ENCODE measurements around the gene FBXO28. TPM values are rescaled to one million over a fixed set of nuclear protein-coding genes. Genes with fewer than 3 reads are reported as not detected.

Gene FBXO28
- total RNA-seq, 2 donors from 2014 or later: 26.2 to 29.5 TPM

DNA sequence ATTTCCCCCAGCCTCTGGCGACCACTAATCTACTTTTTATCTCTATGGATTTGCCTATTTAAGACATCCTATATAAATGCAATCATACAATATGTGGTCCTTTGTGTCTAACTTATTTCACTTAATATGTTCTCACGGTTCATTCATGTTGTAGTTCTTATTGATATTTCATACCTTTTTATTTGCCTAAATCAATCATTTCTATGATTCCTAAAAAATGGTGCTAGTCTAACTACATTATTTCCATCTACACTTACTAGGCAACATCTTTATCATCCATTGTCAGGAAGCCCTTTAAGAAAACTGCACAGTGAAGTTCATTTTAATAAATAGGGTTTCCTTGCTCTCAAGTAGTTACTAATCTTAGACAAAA lies 380 bp upstream of the FBXO28 start:
- Mint-ChIP-seq H3K4me1 (peaks cover 13% of the 10 kb centered on the region), H3K36me3 (ENCODE audit: low read depth) (peaks cover 5% of the 10 kb centered on the region), H3K27me3 (peaks cover 3% of the 10 kb centered on the region), H3K27ac (peak overlapping the region; percentile 94), H3K4me3 (peak overlapping the region; percentile 92), H3K9me3 (no peaks in the 10 kb centered on the region)
- ATAC-seq (replicated peaks): no peak

DNA sequence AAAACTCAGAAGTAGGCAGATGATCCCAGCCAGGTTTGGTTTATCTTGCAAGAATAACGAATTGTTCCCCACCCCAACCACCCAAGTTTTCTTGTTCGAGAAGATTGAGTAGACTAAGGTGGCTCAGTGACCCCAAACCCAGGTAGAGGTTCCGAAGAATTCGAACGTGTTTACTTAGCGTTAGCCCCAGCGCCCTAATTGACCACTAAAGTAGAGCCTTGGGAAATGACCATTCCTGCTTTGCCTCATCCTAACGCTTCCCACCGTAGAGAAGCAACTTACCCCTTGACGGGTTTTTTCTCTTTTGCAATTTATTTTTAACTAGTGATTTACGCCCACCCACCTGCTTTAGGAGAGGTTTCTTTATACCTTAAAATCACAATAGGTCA lies 870 bp downstream of the FBXO28 start:
- no peak for ATAC-seq (replicated peaks)
- Mint-ChIP-seq H3K4me1 (peaks cover 19% of the 10 kb centered on the region), H3K36me3 (ENCODE audit: low read depth) (peaks cover 16% of the 10 kb centered on the region), H3K27ac (peak overlapping the region; percentile 94), H3K4me3 (peak overlapping the region; percentile 92), H3K9me3 (no peaks in the 10 kb centered on the region), H3K27me3 (peaks cover 3% of the 10 kb centered on the region)

- no peak overlapping the region for H3K27ac Mint-ChIP-seq
- no peaks in the 10 kb centered on the region for H3K9me3 Mint-ChIP-seq
- H3K36me3 Mint-ChIP-seq (ENCODE audit: low read depth): peaks cover 26% of the 10 kb centered on the region
- peak overlapping the region; percentile 92 for H3K4me3 Mint-ChIP-seq
- peak; percentile 34 for ATAC-seq (replicated peaks)
- peaks cover 19% of the 10 kb centered on the region for H3K4me1 Mint-ChIP-seq
- H3K27me3 Mint-ChIP-seq: peaks cover 2% of the 10 kb centered on the region
These were observed 2.2 kb downstream of the FBXO28 start for GRCh38 chr1:224116131-224116530.

DNA sequence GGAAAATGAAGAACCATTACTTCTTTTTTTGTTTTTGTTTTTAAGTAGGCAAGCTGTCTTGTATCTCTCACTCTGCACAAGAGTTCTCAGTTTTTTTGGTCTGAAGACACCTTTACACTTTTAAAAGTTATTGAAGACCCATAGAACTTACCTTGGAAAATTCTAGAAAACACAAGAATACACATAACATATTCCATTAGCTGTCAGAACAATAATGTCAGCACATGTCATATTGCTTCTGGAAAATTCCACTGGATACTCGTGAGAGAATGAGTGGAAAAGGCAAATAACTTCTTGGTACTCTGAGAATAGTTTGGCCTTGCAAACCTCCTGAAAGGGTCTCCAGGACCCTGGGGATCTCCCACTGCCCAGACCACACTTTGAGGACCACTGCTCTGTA lies 4.8 kb downstream of the FBXO28 start:
- peaks cover 15% of the 10 kb centered on the region for H3K4me1 Mint-ChIP-seq
- no peaks in the 10 kb centered on the region for H3K27me3 Mint-ChIP-seq
- no peak for ATAC-seq (replicated peaks)
- H3K9me3 Mint-ChIP-seq: no peaks in the 10 kb centered on the region
- peaks cover 38% of the 10 kb centered on the region for H3K36me3 Mint-ChIP-seq (ENCODE audit: low read depth)
- H3K4me3 Mint-ChIP-seq: no peak overlapping the region
- H3K27ac Mint-ChIP-seq: no peak overlapping the region

- peaks cover 16% of the 10 kb centered on the region for H3K4me1 Mint-ChIP-seq
- ATAC-seq (replicated peaks): no peak
- H3K36me3 Mint-ChIP-seq (ENCODE audit: low read depth): peaks cover 59% of the 10 kb centered on the region
- H3K4me3 Mint-ChIP-seq: no peak overlapping the region
- no peaks in the 10 kb centered on the region for H3K9me3 Mint-ChIP-seq
- H3K27ac Mint-ChIP-seq: no peak overlapping the region
- H3K27me3 Mint-ChIP-seq: no peaks in the 10 kb centered on the region
These were observed 9.2 kb downstream of the FBXO28 start for GRCh38 chr1:224123136-224123535.

DNA sequence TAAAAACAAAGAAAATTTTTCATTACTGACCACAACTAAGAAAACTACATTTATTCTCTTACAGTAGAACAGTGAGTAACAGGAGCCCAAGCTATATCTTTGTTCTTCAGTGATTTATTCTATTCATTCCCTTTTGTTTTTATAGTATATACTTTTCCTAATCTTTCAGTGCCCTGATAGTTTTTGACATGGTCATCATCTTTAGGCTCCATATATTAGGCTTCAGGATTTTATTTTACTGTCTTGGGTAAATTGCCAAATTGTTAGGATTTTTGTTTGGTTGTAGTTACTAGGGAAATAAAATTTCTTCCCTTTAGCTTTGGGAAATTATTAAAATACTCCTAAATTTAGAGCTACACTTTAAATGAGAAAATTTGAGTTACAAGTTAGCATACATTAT lies 10.3 kb downstream of the FBXO28 start:
- no peaks in the 10 kb centered on the region for H3K9me3 Mint-ChIP-seq
- no peak overlapping the region for H3K4me3 Mint-ChIP-seq
- H3K36me3 Mint-ChIP-seq (ENCODE audit: low read depth): peaks cover 50% of the 10 kb centered on the region
- no peaks in the 10 kb centered on the region for H3K27me3 Mint-ChIP-seq
- ATAC-seq (replicated peaks): no peak
- no peak overlapping the region for H3K27ac Mint-ChIP-seq
- H3K4me1 Mint-ChIP-seq: peaks cover 15% of the 10 kb centered on the region

DNA sequence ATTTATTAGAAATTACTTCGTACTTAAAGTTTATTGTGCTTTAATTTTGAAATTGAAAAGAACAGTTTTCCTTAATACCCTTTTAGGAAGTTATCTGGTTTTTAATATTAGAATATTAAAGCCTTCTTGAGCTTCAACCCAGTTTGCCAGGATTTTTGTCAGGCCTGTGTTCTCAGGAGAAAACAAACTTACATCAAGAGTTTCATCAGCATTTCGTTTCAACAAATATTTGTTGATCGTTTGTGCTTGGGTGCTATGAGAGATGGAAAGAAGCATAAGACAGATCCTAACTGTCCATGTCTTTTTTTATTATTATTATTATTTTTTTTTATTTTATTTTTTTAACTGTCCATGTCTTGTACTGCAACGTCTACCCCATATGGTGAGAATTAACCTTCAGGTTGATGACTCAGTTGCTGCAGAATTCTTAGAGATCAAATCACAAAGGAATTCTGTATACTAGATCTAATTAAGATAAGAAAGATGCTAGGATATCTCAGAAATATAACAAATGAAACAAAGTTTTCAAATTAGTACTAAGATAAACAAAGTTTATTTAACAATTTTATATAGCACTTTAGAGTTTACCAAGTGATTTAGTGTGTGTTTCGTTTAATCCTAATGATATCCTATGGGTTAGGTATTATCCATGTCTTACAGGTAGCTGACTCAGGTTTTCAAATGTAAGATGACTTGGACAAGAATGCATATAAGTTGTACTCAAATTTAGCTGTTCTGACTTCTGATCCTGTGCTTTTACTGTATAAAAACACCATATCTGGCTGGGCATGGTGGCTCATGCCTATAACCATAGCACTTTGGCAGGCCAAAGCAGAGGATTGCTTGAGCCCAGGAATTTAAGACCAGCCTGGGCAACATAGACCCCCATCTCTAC lies 14.3 kb downstream of the FBXO28 start:
- peaks cover 10% of the 10 kb centered on the region for H3K4me1 Mint-ChIP-seq
- H3K27me3 Mint-ChIP-seq: no peaks in the 10 kb centered on the region
- ATAC-seq (replicated peaks): no peak
- no peaks in the 10 kb centered on the region for H3K9me3 Mint-ChIP-seq
- no peak overlapping the region for H3K4me3 Mint-ChIP-seq
- no peak overlapping the region for H3K27ac Mint-ChIP-seq
- H3K36me3 Mint-ChIP-seq (ENCODE audit: low read depth): peaks cover 60% of the 10 kb centered on the region

DNA sequence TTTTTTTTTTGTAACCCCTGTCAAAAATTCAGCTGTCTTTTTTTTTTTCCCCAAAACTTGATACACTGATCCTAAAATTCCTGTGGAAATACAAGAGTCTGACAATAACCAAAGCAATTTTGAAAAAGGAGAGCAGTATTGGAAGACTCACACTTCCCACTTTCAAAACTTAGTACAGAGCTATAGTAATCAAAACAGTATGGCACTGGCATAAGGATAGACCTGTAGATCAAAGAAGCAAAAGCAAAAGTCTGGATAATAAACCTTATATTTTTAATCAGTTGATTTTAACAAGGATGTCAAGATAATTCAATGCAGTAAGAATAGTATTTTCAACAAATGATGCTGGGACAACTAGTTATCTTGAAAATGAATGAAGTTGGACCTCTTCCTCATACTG lies 17.3 kb downstream of the FBXO28 start:
- no peak overlapping the region for H3K27ac Mint-ChIP-seq
- H3K4me1 Mint-ChIP-seq: no peaks in the 10 kb centered on the region
- no peaks in the 10 kb centered on the region for H3K27me3 Mint-ChIP-seq
- H3K4me3 Mint-ChIP-seq: no peak overlapping the region
- no peaks in the 10 kb centered on the region for H3K9me3 Mint-ChIP-seq
- H3K36me3 Mint-ChIP-seq (ENCODE audit: low read depth): peaks cover 69% of the 10 kb centered on the region
- no peak for ATAC-seq (replicated peaks)

DNA sequence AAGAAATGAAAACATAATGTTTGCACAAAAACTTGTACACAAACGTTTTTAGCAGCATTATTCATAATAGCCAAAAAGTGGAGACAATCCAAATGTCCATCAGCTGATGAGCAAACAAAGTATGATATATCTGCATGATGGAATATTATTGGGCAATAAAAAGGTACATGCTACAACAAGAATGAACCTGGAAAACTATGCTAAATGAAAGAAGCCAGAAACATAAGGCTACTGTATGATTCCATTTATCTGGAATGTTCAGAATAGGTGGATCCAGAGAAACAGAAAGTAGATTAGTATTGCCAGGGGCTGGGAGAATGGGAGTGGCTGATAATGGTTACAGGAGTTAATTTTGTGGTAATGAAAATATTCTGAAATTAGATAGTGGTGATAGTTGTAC lies 19.0 kb downstream of the FBXO28 start:
- no peak overlapping the region for H3K4me3 Mint-ChIP-seq
- no peaks in the 10 kb centered on the region for H3K27me3 Mint-ChIP-seq
- H3K9me3 Mint-ChIP-seq: no peaks in the 10 kb centered on the region
- H3K36me3 Mint-ChIP-seq (ENCODE audit: low read depth): peaks cover 68% of the 10 kb centered on the region
- H3K4me1 Mint-ChIP-seq: no peaks in the 10 kb centered on the region
- H3K27ac Mint-ChIP-seq: no peak overlapping the region
- ATAC-seq (replicated peaks): no peak

GRCh38 chr1:224133741-224134299 lies 19.9 kb downstream of the FBXO28 start:
- Mint-ChIP-seq H3K9me3 (no peaks in the 10 kb centered on the region), H3K36me3 (ENCODE audit: low read depth) (peaks cover 75% of the 10 kb centered on the region)
- ATAC-seq (replicated peaks): no peak

GRCh38 chr1:224137518-224137917 lies 23.6 kb downstream of the FBXO28 start:
- Mint-ChIP-seq H3K9me3 (no peaks in the 10 kb centered on the region), H3K4me3 (no peak overlapping the region), H3K4me1 (no peaks in the 10 kb centered on the region), H3K27me3 (no peaks in the 10 kb centered on the region), H3K36me3 (ENCODE audit: low read depth) (peaks cover 66% of the 10 kb centered on the region), H3K27ac (no peak overlapping the region)
- ATAC-seq (replicated peaks): no peak

More at GRCh38 chr1:224133741-224134299, 19.9 kb downstream of the FBXO28 start:
- no peak overlapping the region for H3K27ac Mint-ChIP-seq
- no peaks in the 10 kb centered on the region for H3K4me1 Mint-ChIP-seq
- H3K27me3 Mint-ChIP-seq: no peaks in the 10 kb centered on the region
- H3K4me3 Mint-ChIP-seq: no peak overlapping the region

- peaks cover 66% of the 10 kb centered on the region for H3K36me3 Mint-ChIP-seq (ENCODE audit: low read depth)
- no peak for ATAC-seq (replicated peaks)
- no peaks in the 10 kb centered on the region for H3K9me3 Mint-ChIP-seq
- no peak overlapping the region for H3K27ac Mint-ChIP-seq
- H3K27me3 Mint-ChIP-seq: no peaks in the 10 kb centered on the region
- no peaks in the 10 kb centered on the region for H3K4me1 Mint-ChIP-seq
- H3K4me3 Mint-ChIP-seq: no peak overlapping the region
These were observed 24.3 kb downstream of the FBXO28 start for GRCh38 chr1:224138198-224138597.

DNA sequence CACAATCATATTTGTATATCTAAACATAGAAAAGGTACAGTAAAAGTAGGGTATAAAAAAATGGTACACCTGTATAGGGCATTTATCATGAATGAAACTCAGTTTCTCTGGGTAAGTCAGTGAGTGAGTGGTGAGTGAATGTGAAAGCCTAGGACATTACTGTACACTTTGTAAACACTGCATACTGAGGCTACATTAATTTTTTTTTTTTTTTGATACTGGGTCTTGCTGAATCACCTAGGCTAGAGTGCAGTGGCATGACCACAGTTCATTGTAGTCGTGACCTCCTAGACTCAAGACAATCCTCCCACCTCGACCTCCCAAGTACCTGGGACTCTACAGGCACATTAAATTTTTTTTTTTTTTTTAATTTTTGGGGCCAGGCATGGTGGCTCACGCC lies 27.8 kb downstream of the FBXO28 start:
- no peaks in the 10 kb centered on the region for H3K27me3 Mint-ChIP-seq
- H3K4me3 Mint-ChIP-seq: no peak overlapping the region
- peaks cover 61% of the 10 kb centered on the region for H3K36me3 Mint-ChIP-seq (ENCODE audit: low read depth)
- H3K9me3 Mint-ChIP-seq: no peaks in the 10 kb centered on the region
- ATAC-seq (replicated peaks): peak; percentile 74
- no peak overlapping the region for H3K27ac Mint-ChIP-seq
- H3K4me1 Mint-ChIP-seq: peaks cover 4% of the 10 kb centered on the region

- Mint-ChIP-seq H3K36me3 (ENCODE audit: low read depth) (peaks cover 29% of the 10 kb centered on the region), H3K4me1 (peaks cover 14% of the 10 kb centered on the region), H3K9me3 (no peaks in the 10 kb centered on the region), H3K27ac (peak overlapping the region; percentile 1), H3K27me3 (no peaks in the 10 kb centered on the region), H3K4me3 (no peak overlapping the region)
- no peak for ATAC-seq (replicated peaks)
These were observed 35.8 kb downstream of the FBXO28 start for GRCh38 chr1:224149709-224150108.

GRCh38 chr1:224151117-224151516 lies 37.2 kb downstream of the FBXO28 start:
- Mint-ChIP-seq H3K9me3 (no peaks in the 10 kb centered on the region), H3K4me3 (no peak overlapping the region), H3K36me3 (ENCODE audit: low read depth) (peaks cover 32% of the 10 kb centered on the region), H3K4me1 (peaks cover 10% of the 10 kb centered on the region), H3K27me3 (no peaks in the 10 kb centered on the region), H3K27ac (peak overlapping the region; percentile 3)
- peak; percentile 39 for ATAC-seq (replicated peaks)

Data from activated T-helper 17 cell treated with anti-CD3 and anti-CD28 coated beads, Interleukin-2, amount 50 U/mL, for 72 hours (primary cell).